ENCODE measurements around the gene TIMM13. TPM values are rescaled to one million over a fixed set of nuclear protein-coding genes. Genes with fewer than 3 reads are reported as not detected.

TIMM13 gene
- total RNA-seq, 4 donors from 2014 or later = 46.2 to 65.7 (median 53.8) TPM

GRCh38 chr19:2415973-2416319, 11.4 kb downstream of the TIMM13 start:
- Histone ChIP-seq H3K36me3 (peaks cover 0 to 19% (median 0%) of the 10 kb centered on the region in 3 donors), H3K9me3 (no peaks in the 10 kb centered on the region), H3K27ac (no peak overlapping the region), H3K4me3 (no peak overlapping the region), H3K4me1 (no peaks in the 10 kb centered on the region), H3K27me3 (no peaks in the 10 kb centered on the region)
- no peak for DNase-seq
- no CpG with 5 or more reads among the region's 6 CpGs for WGBS, 2 donors
- no peak for TF ChIP-seq CTCF (IDR thresholded peaks at IDR 0.05)
- no peak for TF ChIP-seq POLR2A (IDR thresholded peaks at IDR 0.05)
- intact Hi-C loops (cut with DNase I) = no loop called here

DNA sequence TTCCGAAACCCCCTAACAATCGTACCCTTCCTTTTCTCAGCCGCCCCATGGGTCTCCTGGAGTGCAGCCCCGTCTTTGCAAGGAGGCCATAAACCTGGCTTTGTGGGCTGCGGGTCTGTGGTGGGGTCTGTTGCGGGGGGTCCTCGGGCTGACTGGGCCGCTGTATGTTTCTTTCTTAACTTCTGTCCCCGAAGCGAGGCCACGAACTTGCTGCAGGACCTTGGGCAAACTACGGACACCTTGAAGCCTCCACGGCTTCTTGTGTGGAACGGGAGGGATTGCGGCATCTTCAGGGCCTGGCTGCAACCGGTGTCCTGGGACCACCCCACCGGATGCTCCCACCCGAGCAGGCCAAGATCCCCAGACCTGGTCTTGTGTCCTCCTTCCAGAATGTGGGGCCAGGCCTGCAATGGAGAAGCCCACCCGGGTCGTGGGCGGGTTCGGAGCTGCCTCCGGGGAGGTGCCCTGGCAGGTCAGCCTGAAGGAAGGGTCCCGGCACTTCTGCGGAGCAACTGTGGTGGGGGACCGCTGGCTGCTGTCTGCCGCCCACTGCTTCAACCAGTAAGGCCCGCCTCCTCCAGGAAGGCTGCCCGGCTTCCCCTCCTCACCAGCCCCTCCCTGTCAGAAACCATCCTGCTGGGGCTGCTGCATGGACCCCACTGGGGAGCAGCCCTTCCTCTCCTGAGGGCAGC, 12.0 kb downstream of the TIMM13 start:
- TF ChIP-seq CTCF (IDR thresholded peaks at IDR 0.05) = no peak
- no peak for TF ChIP-seq POLR2A (IDR thresholded peaks at IDR 0.05)
- peaks cover 0 to 19% (median 0%) of the 10 kb centered on the region in 3 donors for H3K36me3 ChIP-seq
- no peak for DNase-seq
- H3K27me3 ChIP-seq = peaks cover 0 to 4% (median 0%) of the 10 kb centered on the region in 4 donors
- WGBS, 2 donors = 78 to 94% methylated on average over 5 to 8 of the region's 29 CpGs
- no peak overlapping the region for H3K27ac ChIP-seq
- H3K4me1 ChIP-seq = no peaks in the 10 kb centered on the region
- no peaks in the 10 kb centered on the region for H3K9me3 ChIP-seq
- no peak overlapping the region for H3K4me3 ChIP-seq
- intact Hi-C loops (cut with DNase I) = no loop called here

GRCh38 chr19:2413629-2414028, 13.8 kb downstream of the TIMM13 start:
- H3K27ac ChIP-seq = no peak overlapping the region
- DNase-seq = no peak
- TF ChIP-seq POLR2A (IDR thresholded peaks at IDR 0.05) (no peak), CTCF (IDR thresholded peaks at IDR 0.05) (no peak)
- 86 to 88% methylated on average over 4 to 13 of the region's 16 CpGs for WGBS, 2 donors
- peaks cover 0 to 7% (median 5%) of the 10 kb centered on the region in 3 donors for H3K9me3 ChIP-seq
- H3K4me1 ChIP-seq = no peaks in the 10 kb centered on the region
- peaks cover 0 to 19% (median 0%) of the 10 kb centered on the region in 3 donors for H3K36me3 ChIP-seq
- peaks cover 0 to 19% (median 0%) of the 10 kb centered on the region in 4 donors for H3K27me3 ChIP-seq
- intact Hi-C loops (cut with DNase I) = no loop called here
- no peak overlapping the region for H3K4me3 ChIP-seq

DNA sequence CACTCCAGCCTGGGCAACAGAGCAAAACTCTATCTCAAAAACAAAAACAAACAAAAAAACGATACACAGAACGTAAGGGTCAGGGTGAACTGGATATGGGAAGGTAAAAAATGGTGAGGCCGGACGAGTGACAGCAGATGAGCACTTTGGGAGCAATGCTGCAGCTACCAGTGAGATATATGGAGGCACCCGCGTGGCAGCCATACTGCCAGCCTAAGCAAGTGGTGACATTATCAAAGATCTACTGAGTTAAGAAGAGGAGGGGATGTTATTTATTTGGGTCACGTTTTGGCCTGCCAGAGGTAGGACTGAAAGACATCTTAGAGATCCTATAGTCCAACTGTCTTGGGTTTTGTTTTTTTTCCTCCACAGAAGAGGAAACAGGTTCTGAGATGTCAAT, 14.2 kb downstream of the TIMM13 start:
- intact Hi-C loops (cut with DNase I) = no loop called here
- no peaks in the 10 kb centered on the region for H3K4me1 ChIP-seq
- 67 to 74% methylated on average over 7 of the region's 7 CpGs for WGBS, 2 donors
- no peak overlapping the region for H3K27ac ChIP-seq
- H3K9me3 ChIP-seq = peaks cover 0 to 7% (median 5%) of the 10 kb centered on the region in 3 donors
- DNase-seq = no peak
- TF ChIP-seq POLR2A (IDR thresholded peaks at IDR 0.05) (no peak), CTCF (IDR thresholded peaks at IDR 0.05) (no peak)
- peaks cover 0 to 19% (median 0%) of the 10 kb centered on the region in 3 donors for H3K36me3 ChIP-seq
- peaks cover 0 to 23% (median 0%) of the 10 kb centered on the region in 4 donors for H3K27me3 ChIP-seq
- H3K4me3 ChIP-seq = no peak overlapping the region

GRCh38 chr19:2412449-2412848, 14.9 kb downstream of the TIMM13 start:
- Histone ChIP-seq H3K27me3 (peaks cover 0 to 29% (median 0%) of the 10 kb centered on the region in 4 donors), H3K27ac (no peak overlapping the region), H3K4me3 (no peak overlapping the region), H3K36me3 (peaks cover 0 to 13% (median 0%) of the 10 kb centered on the region in 3 donors), H3K4me1 (no peaks in the 10 kb centered on the region), H3K9me3 (peaks cover 0 to 7% (median 5%) of the 10 kb centered on the region in 3 donors)
- no peak for DNase-seq
- 39 to 46% methylated on average over 2 of the region's 2 CpGs for WGBS, 2 donors
- intact Hi-C loops (cut with DNase I) = no loop called here
- no peak for TF ChIP-seq POLR2A (IDR thresholded peaks at IDR 0.05)
- no peak for TF ChIP-seq CTCF (IDR thresholded peaks at IDR 0.05)
